ENCODE measurements around the gene HOXB2. TPM values are rescaled to one million over a fixed set of nuclear protein-coding genes. Genes with fewer than 3 reads are reported as not detected.

Gene HOXB2
- total and polyA plus RNA-seq, 2 of the 8 experiments (the other 6 are each of a cell fraction or from before 2014, with no cell fraction given), result not detected

DNA sequence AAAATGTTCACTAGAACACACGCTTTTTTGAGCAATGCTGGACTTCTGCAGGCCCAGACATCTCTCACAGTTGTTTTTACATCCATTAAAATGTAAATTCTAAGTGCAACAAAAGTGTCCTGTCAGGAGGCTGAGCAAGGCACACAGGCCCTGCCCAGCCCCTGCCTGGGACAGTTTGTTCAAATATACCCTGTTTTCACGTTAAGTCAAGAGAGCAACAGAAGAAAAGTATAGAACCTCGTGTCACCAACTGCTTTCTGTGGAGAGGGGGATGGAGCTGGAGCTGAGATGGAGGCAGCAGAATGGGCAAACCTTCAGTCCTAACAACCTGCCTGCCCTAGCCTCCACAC lies 4.3 kb upstream of the HOXB2 start:
- Histone ChIP-seq H2AFZ (ENCODE audit: low read length) (no peak overlapping the region), H3K23ac (ENCODE audit: insufficient read length) (no peak overlapping the region), H2BK15ac (ENCODE audit: low read length) (no peak overlapping the region), H3K14ac (ENCODE audit: insufficient read length) (no peak overlapping the region), H3K79me1 (ENCODE audit: low read depth, low read length) (no peaks in the 10 kb centered on the region), H2BK12ac (ENCODE audit: low read depth, low read length) (no peak overlapping the region), H3K27ac (ENCODE audit: low read depth, low read length) (no peak overlapping the region), H3K23me2 (ENCODE audit: low read depth, low read length) (no peaks in the 10 kb centered on the region; the same call in 1 of the 2 replicates), H4K8ac (ENCODE audit: extremely low read depth, insufficient read depth, low read length) (no peak overlapping the region), H4K5ac (ENCODE audit: insufficient read length, low read depth, low read length) (no peak overlapping the region), H2AK5ac (ENCODE audit: low read depth, low read length) (no peak overlapping the region), H3K9ac (replicated peaks in 1 of 4; ENCODE audit: extremely low read depth in 1 of 4, low read depth in 3 of 4, low read length in 3 of 4) (no peak overlapping the region), H3K4me2 (ENCODE audit: insufficient read depth in 1 of 2, low read depth in 2 of 2, low read length in 2 of 2) (peak overlapping the region in 1 of 2 experiments; percentile 10; a peak in 2 of 4 replicates), H4K91ac (replicated peaks; ENCODE audit: insufficient read length, low read length) (no peak overlapping the region), H3K4me3 (ENCODE audit: extremely low read depth in 1 of 4, insufficient read depth in 2 of 4, low read depth in 3 of 4, low read length in 4 of 4) (no peak overlapping the region), H3K18ac (ENCODE audit: extremely low read depth, low read length) (no peak overlapping the region), H3K27me3 (replicated peaks in 1 of 4; ENCODE audit: control insufficient read depth in 3 of 4, extremely low read depth in 1 of 4, insufficient read depth in 3 of 4, low read length in 3 of 4) (peaks cover 94 to 100% (median 98%) of the 10 kb centered on the region in 4 experiments), H3K56ac (replicated peaks; ENCODE audit: insufficient read length, low read depth, low read length) (no peak overlapping the region), H2BK20ac (ENCODE audit: low read length) (no peak overlapping the region), H2BK120ac (replicated peaks; ENCODE audit: low read depth, low read length) (no peak overlapping the region), H3K79me2 (ENCODE audit: control insufficient read depth in 1 of 2, insufficient read depth in 2 of 2, low read length in 2 of 2) (no peaks in the 10 kb centered on the region), H3K36me3 (ENCODE audit: control insufficient read depth in 2 of 4, insufficient read depth in 4 of 4, low read length in 3 of 4) (peaks cover 0 to 3% (median 0%) of the 10 kb centered on the region in 4 experiments; a peak in 1 of 8 replicates), H2BK5ac (ENCODE audit: low read depth, low read length) (no peak overlapping the region), H3K4ac (replicated peaks; ENCODE audit: insufficient read length, low read depth, low read length) (no peak overlapping the region), H3K9me3 (ENCODE audit: insufficient read depth in 2 of 2, low read depth in 1 of 2, low read length in 1 of 2) (no peaks in the 10 kb centered on the region), H3K4me1 (replicated peaks in 1 of 4; ENCODE audit: control insufficient read depth in 3 of 4, insufficient read depth in 4 of 4, low read length in 3 of 4) (peaks cover 6 to 25% (median 9%) of the 10 kb centered on the region in 4 experiments), H4K20me1 (replicated peaks in 1 of 2; ENCODE audit: control insufficient read depth in 1 of 2, insufficient read depth in 2 of 2, low read length in 2 of 2) (peaks cover 22% of the 10 kb centered on the region in 2 experiments)
- TF ChIP-seq TAF7 (optimal IDR thresholded peaks at IDR 0.05; ENCODE audit: borderline replicate concordance, low read depth, low read length), result no peak
- no peak for TF ChIP-seq TAF1 (IDR thresholded peaks at IDR 0.05; ENCODE audit: low read depth, low read length)
- TF ChIP-seq TCF12 (IDR thresholded peaks at IDR 0.05; ENCODE audit: low read depth, low read length), result 0 out of 2 replicates have a peak, but pooled peaks have one; percentile 45
- no peak for TF ChIP-seq SIX5 (IDR thresholded peaks at IDR 0.05; ENCODE audit: low read depth, low read length)
- TF ChIP-seq SIN3A (conservative IDR thresholded peaks at IDR 0.05 in 1 of 2, IDR thresholded peaks at IDR 0.05 in 1 of 2; ENCODE audit: low read depth in 1 of 2, low read length in 2 of 2), result no peak
- no peak for TF ChIP-seq SAP30 (IDR thresholded peaks at IDR 0.05; ENCODE audit: insufficient read depth, insufficient replicate concordance, low read length)
- peak; percentile 53; the same call in 1 of the 2 replicates for TF ChIP-seq SP1 (IDR thresholded peaks at IDR 0.05; ENCODE audit: low read depth, low read length)
- TF ChIP-seq MAX (IDR thresholded peaks at IDR 0.05), result no peak
- no peak for TF ChIP-seq SP2 (IDR thresholded peaks at IDR 0.05; ENCODE audit: low read length)
- ChIA-PET CTCF (ENCODE audit: partially characterized antibody) (interaction anchor here (1.0 to 6.6 kb wide), 12 partner anchors 9 to 87 kb away, joined by 3 to 53 read pairs (median 8); partner anchors contain the start of genes HOXB1, HOXB3 and HOXB5), POLR2A (ENCODE audit: partially characterized antibody) (no interaction called here)
- DNase-seq (ENCODE audit: low read depth in 1 of 2, low spot score in 2 of 2) (no peak), FAIRE-seq (no peak)
- WGBS, 2 experiments (ENCODE audit: extremely low coverage in 1 of 2, insufficient coverage in 1 of 2, insufficient read length in 1 of 2, insufficient replicate concordance in 2 of 2, low coverage in 1 of 2, low lambda C conversion rate in 2 of 2, missing lambda C conversion rate in 1 of 2), result 6% methylated on average over 3 of the region's 3 CpGs; no CpG with 5 or more reads in 1 of the 2 experiments
